H1 (cell line): ENCODE data around the gene VIPR2. TPM values are rescaled to one million over a fixed set of nuclear protein-coding genes. Genes with fewer than 3 reads are reported as not detected.

ENCODE experiments used
- CTCF ChIA-PET: fragments of 300-600 bp; sonication (Branson Sonifier 250); formaldehyde crosslinking; loops from one replicate; lab custom pipeline; 2021; ENCODE audit not compliant: partially characterized antibody; lab: Charles Lee
- POLR2A ChIA-PET: fragments of 300-600 bp; sonication (Branson Sonifier 250); formaldehyde crosslinking; loops from one replicate; lab custom pipeline; 2021; ENCODE audit warnings: inconsistent platforms; ENCODE audit not compliant: partially characterized antibody; lab: Charles Lee
- DNase-seq, 2 experiments: peaks; one replicate each; pipeline versions ENCODE4 v3.0.0 to v3.0.0-alpha.2; 2010 to 2022; ENCODE audit warnings: low spot score in 2 of 2, low read depth in 1 of 2, mixed read lengths in 1 of 2
- FAIRE-seq: peaks from 2 replicates; lab custom pipeline; 2011; peaks lifted over from hg19 to GRCh38; lab: Jason Lieb, UNC
- H2AFZ ChIP-seq: 2 replicates; pipeline ENCODE4 v1.8.1; 2012; ENCODE audit warnings: low read length, inconsistent platforms
- H2AK5ac ChIP-seq: 2 replicates; pipeline ENCODE4 v1.6.1; 2013; ENCODE audit warnings: low read depth, low read length
- H2BK120ac ChIP-seq: replicated peaks from 2 replicates; pipeline ENCODE3; 2013; ENCODE audit warnings: low read depth, low read length, inconsistent platforms
- H2BK12ac ChIP-seq: 2 replicates; pipeline ENCODE4 v1.6.1; 2013; ENCODE audit warnings: low read depth, low read length
- H2BK15ac ChIP-seq: 2 replicates; pipeline ENCODE4 v1.6.1; 2013; ENCODE audit warnings: low read length
- H2BK20ac ChIP-seq: 2 replicates; pipeline ENCODE4 v1.6.1; 2013; ENCODE audit warnings: low read length
- H2BK5ac ChIP-seq: 2 replicates; pipeline ENCODE4 v1.6.1; 2013; ENCODE audit warnings: low read depth, low read length
- H3K14ac ChIP-seq: 2 replicates; pipeline ENCODE4 v1.6.1; 2013; ENCODE audit warnings: inconsistent platforms; ENCODE audit not compliant: insufficient read length
- H3K18ac ChIP-seq: 2 replicates; pipeline ENCODE4 v1.6.1; 2013; ENCODE audit warnings: low read length; ENCODE audit errors: extremely low read depth
- H3K23ac ChIP-seq: 2 replicates; pipeline ENCODE4 v1.6.1; 2013; ENCODE audit warnings: inconsistent platforms; ENCODE audit not compliant: insufficient read length
- H3K23me2 ChIP-seq: 2 replicates; pipeline ENCODE4 v1.6.1; 2013; ENCODE audit warnings: low read depth, low read length
- H3K27ac ChIP-seq: 2 replicates; pipeline ENCODE4 v1.6.1; 2011; ENCODE audit warnings: low read depth, low read length, inconsistent platforms
- H3K27me3 ChIP-seq, 4 experiments: replicated peaks in 1 of 4; 1 replicate in 1 of 4; 2 replicates in 3 of 4; pipeline versions ENCODE4 v1.6.1 to v1.8.1; 2011 to 2013; ENCODE audit warnings: low read length in 3 of 4, mild to moderate bottlenecking in 3 of 4, inconsistent platforms in 2 of 4, mixed read lengths in 2 of 4, moderate library complexity in 1 of 4; ENCODE audit not compliant: control insufficient read depth in 3 of 4, insufficient read depth in 3 of 4; ENCODE audit errors: extremely low read depth in 1 of 4
- H3K36me3 ChIP-seq, 4 experiments: 2 replicates each; pipeline versions ENCODE4 v1.6.1 to v1.8.1; 2011 to 2013; ENCODE audit warnings: mild to moderate bottlenecking in 4 of 4, low read length in 3 of 4, moderate library complexity in 2 of 4, control low read depth in 1 of 4, inconsistent platforms in 1 of 4; ENCODE audit not compliant: insufficient read depth in 4 of 4, control insufficient read depth in 2 of 4
- H3K4ac ChIP-seq: replicated peaks from 2 replicates; pipeline ENCODE3; 2013; ENCODE audit warnings: low read length, low read depth, mixed read lengths, inconsistent platforms; ENCODE audit not compliant: insufficient read length
- H3K4me1 ChIP-seq, 4 experiments: replicated peaks in 1 of 4; 1 replicate in 1 of 4; 2 replicates in 3 of 4; pipeline versions ENCODE4 v1.6.1 to v1.8.1; 2011 to 2013; ENCODE audit warnings: low read length in 3 of 4, inconsistent platforms in 2 of 4, mixed read lengths in 1 of 4; ENCODE audit not compliant: insufficient read depth in 4 of 4, control insufficient read depth in 3 of 4
- H3K4me2 ChIP-seq, 2 experiments: 2 replicates each; pipeline versions ENCODE4 v1.6.1 to v1.8.1; 2011 to 2013; ENCODE audit warnings: low read depth in 2 of 2, low read length in 2 of 2, control low read depth in 1 of 2, inconsistent platforms in 1 of 2, mild to moderate bottlenecking in 1 of 2; ENCODE audit not compliant: insufficient read depth in 1 of 2
- H3K4me3 ChIP-seq, 4 experiments: fragments of 200-600, 300-600 bp in 1 of 4; sonication (generic), shearing (Covaris generic), sonication (Bioruptor Twin) in 1 of 4; 2 replicates each; pipeline versions ENCODE4 v1.5.1 to v1.8.1; 2011 to 2016; ENCODE audit warnings: low read length in 4 of 4, low read depth in 3 of 4, control low read depth in 2 of 4, inconsistent platforms in 2 of 4, mild to moderate bottlenecking in 2 of 4, mixed read lengths in 1 of 4, moderate library complexity in 1 of 4; ENCODE audit not compliant: insufficient read depth in 2 of 4; ENCODE audit errors: extremely low read depth in 1 of 4
- H3K56ac ChIP-seq: replicated peaks from 2 replicates; pipeline ENCODE3; 2013; ENCODE audit warnings: low read depth, mild to moderate bottlenecking, mixed read lengths, low read length, inconsistent platforms; ENCODE audit not compliant: insufficient read length
- H3K79me1 ChIP-seq: 2 replicates; pipeline ENCODE4 v1.6.1; 2013; ENCODE audit warnings: low read depth, low read length, control low read depth
- H3K79me2 ChIP-seq, 2 experiments: 2 replicates each; pipeline versions ENCODE4 v1.6.1 to v1.8.1; 2012 to 2013; ENCODE audit warnings: low read length in 2 of 2, mild to moderate bottlenecking in 2 of 2, inconsistent platforms in 1 of 2; ENCODE audit not compliant: insufficient read depth in 2 of 2, control insufficient read depth in 1 of 2
- H3K9ac ChIP-seq, 4 experiments: replicated peaks in 1 of 4; 1 replicate in 1 of 4; 2 replicates in 3 of 4; pipeline versions ENCODE4 v1.6.1 to v1.8.1; 2011 to 2013; ENCODE audit warnings: low read depth in 3 of 4, low read length in 3 of 4, control low read depth in 2 of 4, mild to moderate bottlenecking in 2 of 4, moderate library complexity in 2 of 4, inconsistent platforms in 1 of 4; ENCODE audit errors: extremely low read depth in 1 of 4
- H3K9me3 ChIP-seq, 2 experiments: 2 replicates each; pipeline versions ENCODE4 v1.6.1 to v1.8.1; 2012 to 2013; ENCODE audit warnings: mild to moderate bottlenecking in 2 of 2, moderate library complexity in 2 of 2, control low read depth in 1 of 2, inconsistent platforms in 1 of 2, low read depth in 1 of 2, low read length in 1 of 2, mixed read lengths in 1 of 2; ENCODE audit not compliant: insufficient read depth in 2 of 2
- H4K20me1 ChIP-seq, 2 experiments: replicated peaks in 1 of 2; 2 replicates each; pipeline versions ENCODE3 to v1.8.1; 2011 to 2013; ENCODE audit warnings: inconsistent platforms in 2 of 2, low read length in 2 of 2, mild to moderate bottlenecking in 1 of 2; ENCODE audit not compliant: insufficient read depth in 2 of 2, control insufficient read depth in 1 of 2
- H4K5ac ChIP-seq: 2 replicates; pipeline ENCODE4 v1.6.1; 2013; ENCODE audit warnings: low read length, low read depth, mixed read lengths, inconsistent platforms; ENCODE audit not compliant: insufficient read length
- H4K8ac ChIP-seq: 2 replicates; pipeline ENCODE4 v1.8.0; 2013; ENCODE audit warnings: mild to moderate bottlenecking, moderate library complexity, low read length, inconsistent platforms; ENCODE audit not compliant: insufficient read depth; ENCODE audit errors: extremely low read depth
- H4K91ac ChIP-seq: replicated peaks from 2 replicates; pipeline ENCODE3; 2013; ENCODE audit warnings: low read length, mixed read lengths, inconsistent platforms; ENCODE audit not compliant: insufficient read length
- WGBS, 2 experiments: shearing (Covaris generic) in 1 of 2; methylation state at CpG; one replicate each; pipeline versions ENCODE4 v1.1.6 to v1.1.7; 2013 to 2015; ENCODE audit warnings: low lambda C conversion rate in 2 of 2, mixed read lengths in 2 of 2, inconsistent platforms in 1 of 2, low coverage in 1 of 2, missing lambda C conversion rate in 1 of 2; ENCODE audit not compliant: insufficient replicate concordance in 2 of 2, insufficient coverage in 1 of 2, insufficient read length in 1 of 2; ENCODE audit errors: extremely low coverage in 1 of 2, missing lambda C conversion rate in 1 of 2; 5-methylcytosine and 5-hydroxymethylcytosine counted together
- polyA plus RNA-seq, 7 experiments: library from polyadenylated mRNA; depleted of rRNA in 3 of 7; stranded (reverse) in 5 of 7; unstranded in 2 of 7; fragments of >200 nt in 5 of 7; fragments of 200-250 nt in 2 of 7; gene quantifications; 1 replicate in 5 of 7; 2 replicates in 1 of 7; 4 replicates in 1 of 7; pipeline versions ENCODE4 v1.2.1 to v1.2.3, GENCODE V29; 2011 to 2013; ENCODE audit warnings: missing spikeins in 2 of 7, mixed read lengths in 2 of 7
- total RNA-seq: library from RNA; stranded (reverse); fragmentation: NEBNext Ultra II Directional; extraction: Animal tissue kit (Norgen Biotek cat#: 25700); gene quantifications from 2 replicates; pipeline ENCODE4 v1.2.1, GENCODE V29; 2021

Gene VIPR2
- total and polyA plus RNA-seq, 2 of the 8 experiments (the other 6 are each of a cell fraction or from before 2014, with no cell fraction given): 2.4 to 6.3 TPM

DNA sequence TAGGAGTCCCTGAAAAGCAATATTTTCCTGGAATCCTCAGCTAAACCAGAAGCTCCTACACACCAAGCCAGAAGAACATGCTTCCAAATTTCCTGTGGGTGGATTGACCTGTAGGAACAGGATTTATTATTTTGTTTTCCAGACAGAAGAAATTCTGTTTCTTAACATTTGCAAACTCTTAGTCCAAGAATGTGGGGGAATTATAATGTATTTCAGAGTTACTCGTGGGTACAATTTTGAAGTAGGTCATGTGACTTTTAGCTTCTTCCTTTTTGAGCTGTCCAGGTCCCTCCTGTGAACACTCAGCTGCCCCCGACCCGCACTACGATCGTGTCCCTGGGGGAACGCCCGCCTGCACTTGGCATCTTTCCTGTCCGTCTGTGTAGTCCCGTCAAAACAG is 27.7 kb upstream of the VIPR2 start:
- POLR2A ChIA-PET: no interaction called here
- DNase-seq: no peak

More for the DNA sequence above, 27.7 kb upstream of the VIPR2 start:
- Histone ChIP-seq H3K4ac (no peak overlapping the region), H3K14ac (no peak overlapping the region), H4K8ac (no peak overlapping the region), H3K56ac (no peak overlapping the region), H2BK12ac (no peak overlapping the region), H4K5ac (no peak overlapping the region), H4K91ac (no peak overlapping the region), H3K9ac (no peak overlapping the region), H3K4me2 (no peak overlapping the region), H3K79me2 (no peaks in the 10 kb centered on the region), H3K4me3 (no peak overlapping the region), H3K27ac (no peak overlapping the region), H2AFZ (no peak overlapping the region), H3K23me2 (no peaks in the 10 kb centered on the region), H3K27me3 (no peaks in the 10 kb centered on the region), H3K79me1 (no peaks in the 10 kb centered on the region), H2AK5ac (no peak overlapping the region), H3K18ac (no peak overlapping the region), H2BK5ac (no peak overlapping the region), H3K9me3 (peaks cover 32 to 53% of the 10 kb centered on the region in 2 experiments; a peak in 3 of 4 replicates), H2BK15ac (no peak overlapping the region), H4K20me1 (no peaks in the 10 kb centered on the region), H3K36me3 (no peaks in the 10 kb centered on the region), H2BK120ac (no peak overlapping the region), H3K4me1 (no peaks in the 10 kb centered on the region), H3K23ac (no peak overlapping the region), H2BK20ac (no peak overlapping the region)
- no peak for FAIRE-seq
- CTCF ChIA-PET: interaction anchor here (0.8 kb wide), 1 partner anchor 13 kb away, joined by 3 read pairs; no protein-coding TSS in a partner anchor
- WGBS, 2 experiments: 95% methylated on average over 9 of the region's 9 CpGs; no CpG with 5 or more reads in 1 of the 2 experiments
